Measurements from ENCODE around the gene RTN4.

- TF ChIP-seq CTCF (conservative IDR thresholded peaks at IDR 0.05; ENCODE audit: low read depth in 2 of 2), result no peak
- no peak for TF ChIP-seq CREB1 (CRISPR knock-in tag; IDR thresholded peaks at IDR 0.05; ENCODE audit: low read depth)
These were observed 46.3 kb downstream of the RTN4 start for GRCh38 chr2:55003706-55004639.

All from GM23338 (cell line).